SK-N-SH treated with all-trans-retinoic acid at 6 μM for 48 hours (cell line): ENCODE data around the gene SNX8.

Source experiments
- ATAC-seq: fragments of 200-7000 bp; cut with Tn5 transposase; 3 replicates; pipeline ENCODE4 v1.9.1; 2020; ENCODE audit warnings: mild to moderate bottlenecking, moderate library complexity
- BACH2 ChIP-seq: fragments of 250-450 bp; sonication (Bioruptor Pico); IDR thresholded peaks from 2 replicates; pipeline ENCODE4 v1.9.0; 2021; ENCODE audit warnings: mild to moderate bottlenecking, borderline replicate concordance
- CSDC2 ChIP-seq: fragments of 250-450 bp; sonication (Bioruptor Pico); IDR thresholded peaks from 2 replicates; pipeline ENCODE4 v1.5.0; 2020; ENCODE audit warnings: mild to moderate bottlenecking, moderate library complexity
- CSRNP3 ChIP-seq: fragments of 250-450 bp; sonication (Bioruptor Pico); IDR thresholded peaks from 2 replicates; pipeline ENCODE4 v1.5.1; 2021; ENCODE audit warnings: mild to moderate bottlenecking, moderate library complexity
- ESRRG ChIP-seq: fragments of 250-450 bp; sonication (Bioruptor Pico); IDR thresholded peaks from 2 replicates; pipeline ENCODE4 v1.6.1; 2021; ENCODE audit warnings: mild to moderate bottlenecking
- GLIS3 ChIP-seq: fragments of 250-450 bp; sonication (Bioruptor Pico); IDR thresholded peaks from 2 replicates; pipeline ENCODE4 v1.5.0; 2020; ENCODE audit warnings: mild to moderate bottlenecking, moderate library complexity
- ISL1 ChIP-seq: fragments of 250-450 bp; sonication (Bioruptor Pico); IDR thresholded peaks from 2 replicates; pipeline ENCODE4 v2.1.2; 2022; ENCODE audit warnings: mild to moderate bottlenecking, moderate library complexity
- OSR1 ChIP-seq: fragments of 250-450 bp; sonication (Bioruptor Pico); IDR thresholded peaks from 2 replicates; pipeline ENCODE4 v1.8.0; 2022; ENCODE audit warnings: moderate library complexity, mild to moderate bottlenecking, inconsistent platforms
- PATZ1 ChIP-seq: fragments of 250-450 bp; sonication (Bioruptor Pico); IDR thresholded peaks from 2 replicates; pipeline ENCODE4 v1.8.0; 2020; ENCODE audit warnings: mild to moderate bottlenecking, moderate library complexity, borderline replicate concordance
- POU6F1 ChIP-seq: fragments of 250-450 bp; sonication (Bioruptor Pico); IDR thresholded peaks from 2 replicates; pipeline ENCODE4 v1.8.0; 2021; ENCODE audit warnings: low read depth, mild to moderate bottlenecking, moderate library complexity, borderline replicate concordance
- PPARA ChIP-seq: fragments of 250-450 bp; sonication (Bioruptor Pico); IDR thresholded peaks from 2 replicates; pipeline ENCODE4 v1.5.0; 2020; ENCODE audit warnings: mild to moderate bottlenecking, borderline replicate concordance
- RARB ChIP-seq: fragments of 250-450 bp; sonication (Bioruptor Pico); IDR thresholded peaks from 2 replicates; pipeline ENCODE4 v1.8.0; 2021; ENCODE audit warnings: mild to moderate bottlenecking, moderate library complexity
- SNAI2 ChIP-seq: fragments of 250-450 bp; sonication (Bioruptor Pico); IDR thresholded peaks from 2 replicates; pipeline ENCODE4 v1.5.0; 2020; ENCODE audit warnings: mild to moderate bottlenecking, moderate library complexity
- TCF4 ChIP-seq: fragments of 250-450 bp; sonication (Bioruptor Pico); IDR thresholded peaks from 2 replicates; pipeline ENCODE4 v1.8.0; 2021; ENCODE audit warnings: mild to moderate bottlenecking, moderate library complexity, borderline replicate concordance
- TOX ChIP-seq: fragments of 250-450 bp; sonication (Bioruptor Pico); IDR thresholded peaks from 2 replicates; pipeline ENCODE4 v1.8.0; 2021; ENCODE audit warnings: mild to moderate bottlenecking, moderate library complexity, borderline replicate concordance
- ZC3H10 ChIP-seq: fragments of 250-450 bp; sonication (Bioruptor Pico); IDR thresholded peaks from 2 replicates; pipeline ENCODE4 v1.5.1; 2021; ENCODE audit warnings: mild to moderate bottlenecking, moderate library complexity
- ZFP3 ChIP-seq: fragments of 250-450 bp; sonication (Bioruptor Pico); IDR thresholded peaks from 2 replicates; pipeline ENCODE4 v1.5.0; 2020; ENCODE audit warnings: mild to moderate bottlenecking, moderate library complexity
- ZFP30 ChIP-seq: fragments of 450-650 bp; formaldehyde crosslinking; IDR thresholded peaks from 2 replicates; pipeline ENCODE4 v1.5.0; 2022; ENCODE audit warnings: mild to moderate bottlenecking, moderate library complexity
- ZNF565 ChIP-seq: fragments of 450-650 bp; formaldehyde crosslinking; conservative IDR thresholded peaks from 2 replicates; pipeline ENCODE4 v1.5.0; 2020; ENCODE audit warnings: low read depth, mild to moderate bottlenecking, moderate library complexity
- ZNF70 ChIP-seq: fragments of 450-650 bp; formaldehyde crosslinking; IDR thresholded peaks from 2 replicates; pipeline ENCODE4 v1.5.0; 2020; ENCODE audit warnings: mild to moderate bottlenecking, moderate library complexity
- ZNF8 ChIP-seq: fragments of 450-650 bp; formaldehyde crosslinking; IDR thresholded peaks from 2 replicates; pipeline ENCODE4 v1.5.0; 2020; ENCODE audit warnings: mild to moderate bottlenecking, moderate library complexity
- TF ChIP-seq, protein P1 (sequence below): fragments of 250-450 bp; sonication (Bioruptor Pico); IDR thresholded peaks from 2 replicates; pipeline ENCODE4 v1.5.1; 2020; ENCODE audit warnings: low read depth, mild to moderate bottlenecking, moderate library complexity
- TF ChIP-seq, protein P2 (sequence below): fragments of 250-450 bp; sonication (Bioruptor Pico); IDR thresholded peaks from 2 replicates; pipeline ENCODE4 v1.5.0; 2020; ENCODE audit warnings: mild to moderate bottlenecking, moderate library complexity

SNX8 gene

DNA sequence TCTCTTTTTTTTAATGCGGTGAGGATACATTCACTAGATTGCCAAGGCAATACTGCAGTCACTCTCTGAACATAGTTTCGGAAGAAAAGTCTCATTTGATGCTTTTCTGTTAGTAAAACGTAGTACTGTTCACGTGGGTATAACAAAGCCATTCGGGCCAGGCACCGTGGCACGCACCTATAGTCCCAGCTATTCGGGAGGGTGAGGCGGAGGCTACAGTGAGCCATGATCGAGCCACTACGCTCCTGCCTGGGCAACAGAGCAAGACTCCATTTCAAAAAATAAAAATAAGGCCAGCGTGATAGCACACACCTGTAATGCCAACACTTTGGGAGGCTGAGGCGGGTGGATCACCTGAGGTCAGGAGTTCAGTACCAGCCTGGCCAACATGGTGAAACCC is 24.6 kb downstream of the SNX8 start:
- TF ChIP-seq PPARA (CRISPR knock-in tag) = no peak
- no peak for TF ChIP-seq TCF4 (CRISPR knock-in tag)
- TF ChIP-seq SNAI2 (CRISPR knock-in tag) = no peak
- no peak for ATAC-seq

GRCh38 chr7:2289111-2289586 is 25.1 kb downstream of the SNX8 start:
- TF ChIP-seq, protein P1, sequence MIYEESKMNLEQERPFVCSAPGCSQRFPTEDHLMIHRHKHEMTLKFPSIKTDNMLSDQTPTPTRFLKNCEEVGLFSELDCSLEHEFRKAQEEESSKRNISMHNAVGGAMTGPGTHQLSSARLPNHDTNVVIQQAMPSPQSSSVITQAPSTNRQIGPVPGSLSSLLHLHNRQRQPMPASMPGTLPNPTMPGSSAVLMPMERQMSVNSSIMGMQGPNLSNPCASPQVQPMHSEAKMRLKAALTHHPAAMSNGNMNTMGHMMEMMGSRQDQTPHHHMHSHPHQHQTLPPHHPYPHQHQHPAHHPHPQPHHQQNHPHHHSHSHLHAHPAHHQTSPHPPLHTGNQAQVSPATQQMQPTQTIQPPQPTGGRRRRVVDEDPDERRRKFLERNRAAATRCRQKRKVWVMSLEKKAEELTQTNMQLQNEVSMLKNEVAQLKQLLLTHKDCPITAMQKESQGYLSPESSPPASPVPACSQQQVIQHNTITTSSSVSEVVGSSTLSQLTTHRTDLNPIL = no peak
- TF ChIP-seq BACH2 (no peak), GLIS3 (CRISPR knock-in tag) (no peak), RARB (CRISPR knock-in tag) (no peak), PATZ1 (no peak), ZNF8 (CRISPR knock-in tag) (no peak), CSRNP3 (CRISPR knock-in tag) (no peak), POU6F1 (CRISPR knock-in tag) (no peak), ZFP3 (CRISPR knock-in tag) (no peak), OSR1 (CRISPR knock-in tag) (no peak), CSDC2 (no peak), ZNF565 (CRISPR knock-in tag) (no peak), TOX (CRISPR knock-in tag) (no peak), ISL1 (CRISPR knock-in tag) (no peak), ZC3H10 (CRISPR knock-in tag) (no peak), ESRRG (CRISPR knock-in tag) (no peak), SNAI2 (CRISPR knock-in tag) (no peak)
- TF ChIP-seq, protein P2, sequence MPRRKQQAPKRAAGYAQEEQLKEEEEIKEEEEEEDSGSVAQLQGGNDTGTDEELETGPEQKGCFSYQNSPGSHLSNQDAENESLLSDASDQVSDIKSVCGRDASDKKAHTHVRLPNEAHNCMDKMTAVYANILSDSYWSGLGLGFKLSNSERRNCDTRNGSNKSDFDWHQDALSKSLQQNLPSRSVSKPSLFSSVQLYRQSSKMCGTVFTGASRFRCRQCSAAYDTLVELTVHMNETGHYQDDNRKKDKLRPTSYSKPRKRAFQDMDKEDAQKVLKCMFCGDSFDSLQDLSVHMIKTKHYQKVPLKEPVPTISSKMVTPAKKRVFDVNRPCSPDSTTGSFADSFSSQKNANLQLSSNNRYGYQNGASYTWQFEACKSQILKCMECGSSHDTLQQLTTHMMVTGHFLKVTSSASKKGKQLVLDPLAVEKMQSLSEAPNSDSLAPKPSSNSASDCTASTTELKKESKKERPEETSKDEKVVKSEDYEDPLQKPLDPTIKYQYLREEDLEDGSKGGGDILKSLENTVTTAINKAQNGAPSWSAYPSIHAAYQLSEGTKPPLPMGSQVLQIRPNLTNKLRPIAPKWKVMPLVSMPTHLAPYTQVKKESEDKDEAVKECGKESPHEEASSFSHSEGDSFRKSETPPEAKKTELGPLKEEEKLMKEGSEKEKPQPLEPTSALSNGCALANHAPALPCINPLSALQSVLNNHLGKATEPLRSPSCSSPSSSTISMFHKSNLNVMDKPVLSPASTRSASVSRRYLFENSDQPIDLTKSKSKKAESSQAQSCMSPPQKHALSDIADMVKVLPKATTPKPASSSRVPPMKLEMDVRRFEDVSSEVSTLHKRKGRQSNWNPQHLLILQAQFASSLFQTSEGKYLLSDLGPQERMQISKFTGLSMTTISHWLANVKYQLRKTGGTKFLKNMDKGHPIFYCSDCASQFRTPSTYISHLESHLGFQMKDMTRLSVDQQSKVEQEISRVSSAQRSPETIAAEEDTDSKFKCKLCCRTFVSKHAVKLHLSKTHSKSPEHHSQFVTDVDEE = no peak
- ATAC-seq = no peak

DNA sequence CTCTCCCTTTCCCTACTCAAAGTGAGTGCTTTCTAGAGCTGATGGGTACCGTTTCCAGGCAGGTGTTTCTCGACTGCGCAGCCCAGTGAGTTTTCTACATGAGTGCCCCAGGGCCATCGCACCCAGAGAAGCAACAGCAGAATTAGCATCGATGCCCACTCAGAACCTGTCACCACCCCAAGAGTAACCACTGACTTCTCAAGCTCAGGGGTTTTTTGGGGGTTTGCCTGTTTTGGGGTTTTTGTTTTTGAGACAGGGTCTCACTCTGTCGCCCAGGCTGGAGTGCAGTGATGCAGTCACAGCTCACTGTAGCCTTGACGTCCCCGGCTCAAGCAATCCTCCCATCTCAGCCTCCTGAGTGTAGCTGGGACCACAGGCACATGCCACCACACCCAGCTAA is 25.7 kb downstream of the SNX8 start:
- ATAC-seq = no peak
- TF ChIP-seq ZNF565 (CRISPR knock-in tag) = no peak
- TF ChIP-seq, protein P2 = no peak
- TF ChIP-seq BACH2 = no peak
- no peak for TF ChIP-seq GLIS3 (CRISPR knock-in tag)
- TF ChIP-seq TCF4 (CRISPR knock-in tag) = no peak
- TF ChIP-seq POU6F1 (CRISPR knock-in tag) = no peak
- no peak for TF ChIP-seq PATZ1
- no peak for TF ChIP-seq TOX (CRISPR knock-in tag)
- no peak for TF ChIP-seq ZFP3 (CRISPR knock-in tag)
- no peak for TF ChIP-seq CSDC2
- no peak for TF ChIP-seq ZNF70 (CRISPR knock-in tag)
- no peak for TF ChIP-seq ZFP30 (CRISPR knock-in tag)
- TF ChIP-seq RARB (CRISPR knock-in tag) = no peak
